PC-3 (cell line): Measurements from ENCODE around the gene KXD1. TPM values are rescaled to one million over a fixed set of nuclear protein-coding genes. Genes with fewer than 3 reads are reported as not detected.

ENCODE experiments used
- ATAC-seq: fragments of 200-7000 bp; cut with Tn5 transposase; 2 replicates; pipeline ENCODE4 v1.9.1; 2020; ENCODE audit warnings: mild to moderate bottlenecking, moderate library complexity
- BruUV-seq: library from RNA; stranded (reverse); fragments of 400-500 nt; replicated peaks from 2 replicates; lab custom pipeline; 2021; lab: Mats Ljungman, UMichigan
- CTCF ChIA-PET: fragments of 300-600 bp; sonication (Branson Sonifier 250); formaldehyde crosslinking; loops from one replicate; lab custom pipeline; 2022; ENCODE audit warnings: antibody characterized with exemption; lab: Charles Lee
- POLR2A ChIA-PET: fragments of 300-600 bp; sonication (Branson Sonifier 250); formaldehyde crosslinking; loops from one replicate; lab custom pipeline; 2022; ENCODE audit warnings: antibody characterized with exemption; ENCODE audit not compliant: unreplicated experiment; lab: Charles Lee
- DNase-seq: peaks from one replicate; pipeline ENCODE4 v3.0.0-alpha.2; 2015
- H2AFZ ChIP-seq: fragments of 300-600 bp; sonication (generic); 2 replicates; pipeline ENCODE4 v1.6.0; 2016; ENCODE audit warnings: antibody characterized with exemption, low read length
- H3F3A ChIP-seq: fragments of 300-600 bp; sonication (generic); one replicate; pipeline ENCODE4 v1.6.0; 2017; ENCODE audit warnings: antibody characterized with exemption, low read length, control low read depth, mild to moderate bottlenecking; ENCODE audit not compliant: unreplicated experiment
- H3K27ac ChIP-seq: fragments of 300-600 bp; sonication (generic); 2 replicates; pipeline ENCODE4 v1.5.1; 2016; ENCODE audit warnings: mild to moderate bottlenecking, low read length
- H3K27me3 ChIP-seq: fragments of 300-600 bp; sonication (generic); 2 replicates; pipeline ENCODE4 v1.6.1; 2016; ENCODE audit warnings: low read length, mixed read lengths
- H3K36me3 ChIP-seq: fragments of 300-600 bp; sonication (generic); 2 replicates; pipeline ENCODE4 v1.6.1; 2016; ENCODE audit warnings: low read depth, mixed run types, low read length, mixed read lengths
- H3K4me1 ChIP-seq: fragments of 300-600 bp; sonication (generic); 2 replicates; pipeline ENCODE4 v1.5.1; 2016; ENCODE audit warnings: low read length; ENCODE audit not compliant: insufficient read depth
- H3K4me2 ChIP-seq: fragments of 300-600 bp; sonication (generic); 2 replicates; pipeline ENCODE4 v1.6.0; 2016; ENCODE audit warnings: low read length
- H3K4me3 ChIP-seq: fragments of 300-600 bp; sonication (generic); 2 replicates; pipeline ENCODE4 v1.5.1; 2016; ENCODE audit warnings: mild to moderate bottlenecking, low read length, mixed read lengths
- H3K79me2 ChIP-seq: fragments of 300-600 bp; sonication (generic); 2 replicates; pipeline ENCODE4 v1.6.1; 2017; ENCODE audit warnings: low read length, mixed read lengths
- H3K9ac ChIP-seq: fragments of 300-600 bp; sonication (generic); 2 replicates; pipeline ENCODE4 v1.6.0; 2016; ENCODE audit warnings: mild to moderate bottlenecking, low read length
- H3K9me2 ChIP-seq: fragments of 300-600 bp; sonication (generic); replicated peaks from 2 replicates; pipeline ENCODE4 v1.6.1; 2016; ENCODE audit warnings: mixed run types, low read length, mixed read lengths
- H3K9me3 ChIP-seq: fragments of 300-600 bp; sonication (generic); 2 replicates; pipeline ENCODE4 v1.6.1; 2016; ENCODE audit warnings: low read length, mixed read lengths
- H4K20me1 ChIP-seq: fragments of 300-600 bp; sonication (generic); 2 replicates; pipeline ENCODE4 v1.6.1; 2016; ENCODE audit warnings: low read length, mixed read lengths
- CTCF ChIP-seq: fragments of 300-600 bp; sonication (generic); conservative IDR thresholded peaks from 2 replicates; pipeline ENCODE4 v1.5.1; 2017; ENCODE audit warnings: antibody characterized with exemption, low read depth, mild to moderate bottlenecking, low read length
- EZH2 ChIP-seq: fragments of 300-600 bp; sonication (generic); IDR thresholded peaks from one replicate; pipeline ENCODE4 v1.6.1; 2017; ENCODE audit warnings: antibody characterized with exemption, mild to moderate bottlenecking, low read length; ENCODE audit not compliant: unreplicated experiment
- EZH2phosphoT487 ChIP-seq: fragments of 300-600 bp; sonication (generic); IDR thresholded peaks from 2 replicates; pipeline ENCODE4 v1.6.1; 2018; ENCODE audit warnings: mild to moderate bottlenecking, antibody characterized with exemption, low read length, borderline replicate concordance
- intact Hi-C: fragments of 100-400 bp; cut with micrococcal nuclease; formaldehyde crosslinking; loops from 2 replicates; pipeline ENCODE4 v1.9.0; 2023
- total RNA-seq: library from RNA; depleted of rRNA; stranded (reverse); fragments of >200 nt; gene quantifications from 2 replicates; pipeline ENCODE4 v1.2.3, GENCODE V29; 2014

The KXD1 gene
- total RNA-seq, 1 experiment from 2014 or later: 137 TPM

- Histone ChIP-seq H2AFZ (no peak overlapping the region), H3K27me3 (peaks cover 59% of the 10 kb centered on the region), H3K27ac (no peak overlapping the region), H3K9ac (no peak overlapping the region), H3F3A (peaks cover 2% of the 10 kb centered on the region), H3K36me3 (no peaks in the 10 kb centered on the region), H3K4me2 (no peak overlapping the region), H3K79me2 (no peaks in the 10 kb centered on the region), H3K4me1 (peaks cover 9% of the 10 kb centered on the region; the same call in 1 of the 2 replicates), H3K9me2 (no peaks in the 10 kb centered on the region), H3K4me3 (no peak overlapping the region), H3K9me3 (no peaks in the 10 kb centered on the region), H4K20me1 (no peaks in the 10 kb centered on the region)
- no TSS peak for BruUV-seq
- ATAC-seq (no peak), DNase-seq (no peak)
- ChIA-PET CTCF (no interaction called here), POLR2A (no interaction called here)
- no peak for TF ChIP-seq EZH2
- TF ChIP-seq EZH2phosphoT487: no peak
- TF ChIP-seq CTCF: no peak
- intact Hi-C loops: no loop called here
These were observed 56.0 kb downstream of the KXD1 start for GRCh38 chr19:18613589-18614234.

GRCh38 chr19:18616023-18616422 is 58.4 kb downstream of the KXD1 start:
- peaks cover 9% of the 10 kb centered on the region; the same call in 1 of the 2 replicates for H3K4me1 ChIP-seq
- no peaks in the 10 kb centered on the region for H3K9me2 ChIP-seq
- no peaks in the 10 kb centered on the region for H3K9me3 ChIP-seq
- no peak overlapping the region for H3K27ac ChIP-seq
- no peaks in the 10 kb centered on the region for H3K36me3 ChIP-seq
- ChIA-PET CTCF (no interaction called here), POLR2A (no interaction called here)
- TF ChIP-seq EZH2phosphoT487 (no peak), CTCF (no peak), EZH2 (no peak)
- H3K79me2 ChIP-seq: no peaks in the 10 kb centered on the region
- no peak overlapping the region for H2AFZ ChIP-seq
- no peak overlapping the region for H3K4me3 ChIP-seq
- DNase-seq (no peak), ATAC-seq (no peak)
- intact Hi-C loops: no loop called here
- H3F3A ChIP-seq: no peaks in the 10 kb centered on the region
- no TSS peak for BruUV-seq
- peaks cover 36% of the 10 kb centered on the region for H3K27me3 ChIP-seq
- H3K4me2 ChIP-seq: no peak overlapping the region
- no peak overlapping the region for H3K9ac ChIP-seq
- H4K20me1 ChIP-seq: no peaks in the 10 kb centered on the region

- Histone ChIP-seq H3K36me3 (no peaks in the 10 kb centered on the region), H3K4me2 (no peak overlapping the region), H3K79me2 (no peaks in the 10 kb centered on the region), H4K20me1 (no peaks in the 10 kb centered on the region), H3K27me3 (peaks cover 21% of the 10 kb centered on the region), H3K9me3 (no peaks in the 10 kb centered on the region), H2AFZ (no peak overlapping the region), H3K4me1 (peaks cover under 1% of the 10 kb centered on the region; the same call in 1 of the 2 replicates), H3K27ac (no peak overlapping the region), H3K9me2 (no peaks in the 10 kb centered on the region), H3K4me3 (no peak overlapping the region), H3K9ac (no peak overlapping the region), H3F3A (no peaks in the 10 kb centered on the region)
- intact Hi-C loops: no loop called here
- ChIA-PET POLR2A (no interaction called here), CTCF (no interaction called here)
- BruUV-seq: no TSS peak
- DNase-seq (no peak), ATAC-seq (no peak)
- TF ChIP-seq CTCF (no peak), EZH2phosphoT487 (no peak), EZH2 (no peak)
These were observed 59.9 kb downstream of the KXD1 start for GRCh38 chr19:18617562-18617961.
